GM10248 (cell line): ENCODE results near the gene LIPK.
"Not testable (repeated sequence)": the region's sequence is repeated elsewhere in the genome, so short reads cannot be mapped to it uniquely, and the experiment has no call there.

Experiments
- CTCF ChIA-PET: fragments of 300-600 bp; sonication (Branson Sonifier 250); formaldehyde crosslinking; extraction: SDS; loops from one replicate; lab custom pipeline; 2021; ENCODE audit warnings: antibody characterized with exemption; lab: Yijun Ruan, JAX
- POLR2A ChIA-PET: fragments of 350-650 bp; sonication (Branson Sonifier 250); formaldehyde crosslinking; extraction: SDS; loops from one replicate; lab custom pipeline; 2020; ENCODE audit warnings: antibody characterized with exemption; lab: Yijun Ruan, JAX
- DNase-seq: peaks from one replicate; pipeline ENCODE4 v3.0.0; 2012; ENCODE audit errors: extremely low spot score
- CTCF ChIP-seq: IDR thresholded peaks from 2 replicates; pipeline ENCODE4 v1.5.1; 2012; ENCODE audit warnings: mild to moderate bottlenecking, low read depth; ENCODE audit errors: extremely low read depth, missing control alignments, control extremely low read depth

The LIPK gene

GRCh38 chr10:88707429-88708155 lies 1.5 kb downstream of the LIPK start:
- ChIA-PET POLR2A (no interaction called here), CTCF (interaction anchor here (0.9 to 1.3 kb wide), 3 partner anchors 12 to 38 kb away, joined by 3 read pairs; no protein-coding TSS in a partner anchor)
- no peak for TF ChIP-seq CTCF
- no peak for DNase-seq

DNA sequence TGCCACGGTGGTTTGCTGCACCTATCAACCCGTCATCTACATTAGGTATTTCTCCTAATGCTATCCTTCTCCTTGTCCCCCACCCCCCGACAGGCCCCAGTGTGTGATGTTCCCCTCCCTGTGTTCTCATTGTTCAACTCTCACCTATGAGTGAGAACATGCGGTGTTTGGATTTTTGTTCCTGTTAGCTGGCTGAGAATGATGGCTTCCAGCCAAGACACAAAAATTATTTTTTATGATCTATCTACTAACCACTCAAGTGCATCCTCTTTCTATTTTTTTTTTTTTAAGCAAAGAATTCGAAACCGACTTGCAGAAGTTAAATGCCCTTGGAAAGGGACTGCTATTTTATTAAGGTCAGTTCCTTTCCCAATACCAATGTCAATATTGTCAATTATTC lies 3.3 kb downstream of the LIPK start:
- DNase-seq, CTCF ChIA-PET, POLR2A ChIA-PET: not testable (repeated sequence)

GRCh38 chr10:88715517-88715916 lies 9.5 kb downstream of the LIPK start:
- TF ChIP-seq CTCF = no peak
- CTCF ChIA-PET = no interaction called here
- POLR2A ChIA-PET = no interaction called here
- DNase-seq = no peak

- CTCF ChIA-PET = no interaction called here
- DNase-seq = no peak
- POLR2A ChIA-PET = no interaction called here
- TF ChIP-seq CTCF = no peak
These were observed 15.3 kb downstream of the LIPK start for GRCh38 chr10:88721392-88721791.

DNA sequence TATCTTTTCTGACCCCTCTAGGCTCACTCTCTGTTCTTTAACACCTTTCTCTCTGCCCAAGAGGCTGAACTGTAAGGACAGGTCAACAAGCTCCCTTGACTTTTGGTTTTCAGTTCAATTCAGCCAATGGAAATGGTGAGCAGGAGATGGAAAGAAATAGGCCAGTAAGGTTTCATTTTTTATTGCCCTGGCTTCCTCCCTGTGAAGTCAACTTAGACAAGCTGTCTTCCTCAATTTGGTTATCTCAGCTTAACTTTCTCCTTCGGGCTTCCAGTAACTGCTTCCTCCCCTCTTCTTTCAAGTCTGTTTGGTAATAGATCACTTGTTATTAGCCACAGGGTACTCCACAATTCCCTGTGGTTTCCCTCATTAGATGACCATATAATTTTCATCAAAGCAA lies 19.7 kb downstream of the LIPK start:
- peak; percentile 25 for DNase-seq
- POLR2A ChIA-PET = interaction anchor here (0.7 kb wide), 1 partner anchor 269 kb away, joined by 3 read pairs; no protein-coding TSS in a partner anchor

DNA sequence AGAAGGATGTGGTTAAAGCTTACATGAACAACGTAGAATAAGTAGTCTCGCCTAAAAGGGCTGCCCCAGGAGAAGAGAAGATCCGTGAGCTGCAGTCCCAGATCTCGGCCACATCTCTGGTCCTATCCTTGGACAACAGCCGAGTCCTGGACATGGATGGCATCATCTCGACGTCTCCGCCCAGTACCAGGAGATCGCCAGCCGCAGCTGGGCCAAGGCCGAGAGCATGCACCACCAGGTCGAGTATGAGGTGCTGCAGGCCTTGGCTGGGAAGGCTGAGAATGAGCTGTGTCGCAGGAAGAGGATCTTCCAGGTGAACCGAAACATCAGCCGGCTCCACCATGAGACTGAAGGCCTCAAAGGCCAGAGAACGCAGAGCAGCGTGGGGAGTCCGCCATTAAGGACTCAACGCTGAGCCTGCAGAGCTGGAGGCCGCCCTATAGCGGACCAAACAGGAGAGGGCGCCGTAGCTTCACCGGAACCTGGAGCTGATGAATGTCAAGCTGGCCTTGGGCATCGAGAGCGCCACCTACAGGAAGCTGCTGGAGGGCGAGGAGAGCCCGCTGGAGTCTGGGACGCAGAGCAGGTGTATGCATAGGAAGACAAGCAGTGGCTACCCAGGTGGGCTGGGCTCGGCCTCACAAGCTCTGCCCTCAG lies 22.2 kb downstream of the LIPK start:
- CTCF ChIA-PET = interaction anchor here (0.6 to 2.4 kb wide), 38 partner anchors 9 to 489 kb away, joined by 3 to 15 read pairs (median 4); partner anchors contain the start of gene LIPN
- POLR2A ChIA-PET = no interaction called here
- DNase-seq = no peak
- TF ChIP-seq CTCF = no peak

More for the DNA sequence above, 19.7 kb downstream of the LIPK start:
- TF ChIP-seq CTCF = no peak
- CTCF ChIA-PET = interaction anchor here (0.9 to 2.2 kb wide), 5 partner anchors 12 to 209 kb away, joined by 3 to 7 read pairs (median 4); no protein-coding TSS in a partner anchor

DNA sequence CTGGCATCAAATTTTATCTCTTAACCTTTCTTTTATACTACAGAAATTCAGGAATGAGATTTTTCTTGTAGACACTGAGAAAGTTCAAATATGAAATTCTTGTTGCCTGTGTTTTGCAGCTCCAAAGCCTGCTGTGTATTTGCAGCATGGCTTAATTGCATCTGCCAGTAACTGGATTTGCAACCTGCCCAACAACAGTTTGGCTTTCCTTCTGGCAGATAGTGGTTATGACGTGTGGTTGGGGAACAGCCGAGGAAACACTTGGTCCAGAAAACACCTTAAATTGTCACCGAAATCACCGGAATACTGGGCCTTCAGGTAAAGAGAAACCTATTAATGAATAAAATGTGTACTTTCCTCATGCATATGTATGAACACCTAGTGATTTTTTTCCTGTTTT lies 24.8 kb downstream of the LIPK start:
- POLR2A ChIA-PET = no interaction called here
- TF ChIP-seq CTCF = no peak
- no peak for DNase-seq
- CTCF ChIA-PET = interaction anchor here (1.0 to 1.7 kb wide), 2 partner anchors 19 to 100 kb away, joined by 3 to 6 read pairs; no protein-coding TSS in a partner anchor
